ENCODE measurements around the gene CALD1.
A peak's percentile ranks its signal among the peaks of the same experiment; 100 is the strongest.

The CALD1 gene

GRCh38 chr7:134932707-134933370 is 153.4 kb downstream of the CALD1 start:
- DNase-seq = no peak

- no peak for DNase-seq
These were observed 154.1 kb downstream of the CALD1 start for GRCh38 chr7:134933460-134934068.

GRCh38 chr7:134935701-134936100 is 156.3 kb downstream of the CALD1 start:
- DNase-seq = no peak

GRCh38 chr7:134936893-134937510 is 157.6 kb downstream of the CALD1 start:
- DNase-seq = no peak

GRCh38 chr7:134938141-134938540 is 158.7 kb downstream of the CALD1 start:
- DNase-seq = no peak

GRCh38 chr7:134939136-134939535 is 159.7 kb downstream of the CALD1 start:
- DNase-seq = no peak

GRCh38 chr7:134940729-134941128 is 161.3 kb downstream of the CALD1 start:
- DNase-seq = no peak

- DNase-seq = no peak
These were observed 161.9 kb downstream of the CALD1 start for GRCh38 chr7:134941185-134941900.

GRCh38 chr7:134941952-134942351 is 162.5 kb downstream of the CALD1 start:
- no peak for DNase-seq

GRCh38 chr7:134942690-134943466 is 163.4 kb downstream of the CALD1 start:
- DNase-seq = no peak

- DNase-seq = no peak
These were observed 164.5 kb downstream of the CALD1 start for GRCh38 chr7:134943785-134944400.

GRCh38 chr7:134945691-134946090 is 166.3 kb downstream of the CALD1 start:
- DNase-seq = no peak

GRCh38 chr7:134946260-134946659 is 166.8 kb downstream of the CALD1 start:
- no peak for DNase-seq

GRCh38 chr7:134947329-134947728 is 167.9 kb downstream of the CALD1 start:
- DNase-seq = no peak

GRCh38 chr7:134947831-134948230 is 168.4 kb downstream of the CALD1 start:
- no peak for DNase-seq

GRCh38 chr7:134948246-134948645 is 168.8 kb downstream of the CALD1 start:
- no peak for DNase-seq

- no peak for DNase-seq
These were observed 169.3 kb downstream of the CALD1 start for GRCh38 chr7:134948736-134949135.

- no peak for DNase-seq
These were observed 169.7 kb downstream of the CALD1 start for GRCh38 chr7:134949171-134949570.

GRCh38 chr7:134954197-134955082 is 175.0 kb downstream of the CALD1 start:
- peak; percentile 25 for DNase-seq

GRCh38 chr7:134957005-134957404 is 177.6 kb downstream of the CALD1 start:
- no peak for DNase-seq

- DNase-seq = no peak
These were observed 180.4 kb downstream of the CALD1 start for GRCh38 chr7:134959810-134960209.
